A673 (cell line): Measurements from ENCODE around the gene ADSS2.

Source experiments
- CTCF ChIP-seq: fragments of 300-800, 200-600 bp; sonication (generic); conservative IDR thresholded peaks from 2 replicates; pipeline ENCODE4 v1.5.1; 2017; ENCODE audit warnings: low read depth, mild to moderate bottlenecking, antibody characterized with exemption, low read length, moderate library complexity, mixed read lengths
- EZH2 ChIP-seq: fragments of 200-600 bp; sonication (generic); IDR thresholded peaks from 2 replicates; pipeline ENCODE4 v1.6.1; 2017; ENCODE audit warnings: borderline replicate concordance, low read depth, mild to moderate bottlenecking, mixed read lengths, antibody characterized with exemption, low read length; ENCODE audit not compliant: poor library complexity, severe bottlenecking

GRCh38 chr1:244460197-244460596 lies 8.5 kb upstream of the ADSS2 start:
- no peak for TF ChIP-seq CTCF
- TF ChIP-seq EZH2: no peak
